GM18873 (cell line): ENCODE results near the gene KMT5C.
"Not testable (repeated sequence)": the region's sequence is repeated elsewhere in the genome, so short reads cannot be mapped to it uniquely, and the experiment has no call there.

Source experiments
- ATAC-seq: cut with Tn5 transposase; IDR thresholded peaks from one replicate; pipeline ENCODE4 v1.9.1; 2021; ENCODE audit warnings: mild to moderate bottlenecking, moderate library complexity, moderate number of reproducible peaks; ENCODE audit not compliant: unreplicated experiment, low FRiP score

The KMT5C gene

DNA sequence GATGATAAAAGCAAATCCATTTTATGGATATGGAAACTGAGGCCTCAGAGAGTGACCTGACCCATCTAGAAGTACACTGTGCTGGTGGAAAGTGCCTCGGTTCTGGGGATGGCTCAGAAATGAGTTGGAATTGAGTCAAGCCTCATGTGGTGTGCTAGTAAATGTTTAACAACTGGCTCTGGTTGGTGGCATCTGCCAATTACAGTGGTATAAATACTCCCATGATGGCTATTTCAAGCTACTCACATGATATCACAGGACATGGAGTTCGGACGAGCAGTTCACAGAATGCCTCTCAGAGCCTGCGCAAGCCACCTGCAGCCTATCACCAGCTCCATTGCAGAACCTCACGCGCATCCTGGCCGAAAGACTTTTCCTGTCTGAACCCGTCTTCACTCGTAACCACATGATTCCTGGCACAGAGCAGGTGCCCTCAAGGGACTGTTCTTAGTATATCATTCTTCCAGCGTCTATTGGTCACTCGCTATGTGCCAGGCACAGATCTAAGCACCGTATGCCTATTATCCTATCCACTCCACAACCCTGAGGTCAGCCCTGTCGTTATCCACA is 23.6 kb upstream of the KMT5C start:
- ATAC-seq, result no peak

GRCh38 chr19:55316646-55317045 is 23.0 kb upstream of the KMT5C start:
- ATAC-seq, result no peak

DNA sequence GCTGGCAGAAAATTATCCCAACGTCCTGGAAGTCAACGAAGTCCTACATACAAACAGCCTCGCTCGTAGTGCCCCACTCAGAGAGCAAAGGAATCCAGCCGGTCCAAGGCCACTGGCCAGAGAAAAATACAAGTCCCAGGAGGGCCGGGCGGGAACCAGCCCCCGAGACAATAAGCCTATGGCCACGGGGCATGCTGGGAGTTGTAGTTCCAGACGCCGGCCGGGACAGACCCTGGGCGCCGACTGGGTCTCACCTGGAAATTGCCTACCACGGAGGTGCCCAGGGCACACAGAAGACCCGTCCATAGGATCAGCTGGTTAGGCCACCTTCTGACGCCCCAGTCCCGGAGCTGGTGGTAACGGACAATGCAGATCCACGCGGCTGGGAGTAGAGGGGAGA is 19.9 kb upstream of the KMT5C start:
- no peak for ATAC-seq

GRCh38 chr19:55320844-55321419 is 18.7 kb upstream of the KMT5C start:
- ATAC-seq, result no peak

DNA sequence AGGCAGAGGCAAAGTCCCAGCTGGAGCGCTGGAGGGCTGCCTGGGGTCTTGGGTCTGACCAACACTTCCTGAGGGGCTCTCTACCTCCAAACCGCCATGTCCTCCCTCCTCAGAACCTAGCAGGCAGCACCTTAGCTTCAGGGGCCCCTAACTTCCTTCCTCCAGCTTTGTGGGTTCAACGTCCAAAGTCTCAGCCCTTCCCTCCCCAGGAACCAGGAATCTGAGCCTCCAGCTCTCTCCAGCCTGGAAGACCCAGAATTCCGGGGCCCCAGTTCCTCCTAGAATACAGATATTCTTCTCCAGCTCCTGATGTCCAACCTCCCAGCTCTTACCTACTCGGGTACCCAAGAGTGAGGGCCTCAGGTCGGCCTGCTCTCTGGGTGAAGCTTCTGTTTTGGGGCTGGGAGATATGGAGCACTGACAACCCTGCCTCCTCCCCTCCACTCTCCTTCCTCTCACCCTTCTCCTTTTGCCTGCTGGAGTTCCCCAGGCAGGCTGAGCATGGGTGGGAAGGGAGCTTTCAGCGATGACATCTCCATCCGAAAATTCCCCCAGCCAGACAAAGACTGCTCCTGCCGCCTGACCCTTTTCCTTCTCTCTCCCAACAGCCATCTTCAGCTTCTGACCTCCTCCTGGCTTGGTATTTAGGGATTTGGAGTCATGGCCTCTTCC is 18.1 kb upstream of the KMT5C start:
- ATAC-seq, result no peak

DNA sequence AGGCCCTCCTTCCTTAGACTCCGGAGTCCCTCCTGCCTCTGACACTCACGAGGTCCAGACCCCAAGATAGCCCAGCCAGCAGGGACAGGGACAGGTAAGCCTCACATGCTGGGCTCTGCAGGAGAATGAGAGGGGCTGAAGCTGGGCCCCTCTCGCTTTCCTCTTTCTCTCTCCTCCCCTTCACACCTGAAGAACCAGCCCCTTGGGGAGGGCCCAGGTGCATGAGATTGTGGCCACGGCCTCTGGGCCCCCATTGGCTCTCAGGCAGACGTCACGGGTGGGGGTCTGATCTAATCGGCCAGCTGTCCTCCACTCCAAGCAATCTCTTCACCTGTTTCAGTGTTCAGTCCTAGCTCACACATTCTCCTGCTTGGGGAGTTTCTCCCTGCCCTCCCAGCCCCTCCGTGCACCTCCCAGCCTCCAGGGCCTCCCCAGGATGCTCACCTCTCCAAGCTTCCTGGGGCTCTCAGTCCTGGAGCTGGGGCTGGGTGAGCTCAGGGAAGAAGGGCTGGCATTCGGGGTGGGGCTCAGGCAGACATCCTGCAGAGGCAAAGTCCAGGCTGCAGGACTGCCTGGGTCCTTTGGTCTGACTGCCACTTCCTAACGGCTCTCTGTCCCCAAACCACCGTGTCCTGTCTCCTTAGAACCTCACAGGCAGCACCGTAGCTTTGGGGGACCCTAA is 17.3 kb upstream of the KMT5C start:
- no peak for ATAC-seq

GRCh38 chr19:55324662-55325061 is 15.0 kb upstream of the KMT5C start:
- no peak for ATAC-seq

DNA sequence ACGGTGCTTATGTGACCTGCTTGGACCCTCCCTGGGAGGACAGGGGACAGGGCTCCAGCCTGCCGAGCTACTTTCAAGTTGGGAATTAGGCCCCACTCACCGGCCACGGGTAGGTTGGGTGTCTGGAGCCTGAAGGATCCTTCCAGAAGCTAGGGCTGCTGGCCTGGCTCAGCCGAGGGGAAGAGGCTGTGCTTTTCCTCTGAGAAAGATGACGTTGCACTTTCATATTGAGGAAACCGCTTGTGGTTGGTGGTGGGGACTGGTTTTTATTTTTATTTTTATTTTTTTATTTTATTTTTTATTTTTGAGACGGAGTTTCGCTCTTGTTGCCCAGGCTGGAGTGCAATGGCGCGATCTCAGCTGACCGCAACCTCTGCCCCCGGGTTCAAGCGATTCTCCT is 14.5 kb upstream of the KMT5C start, which contains the start of gene TMEM150B:
Gene TMEM150B (minus strand): TSS at position 170 of the 400 bp plus-strand sequence. CDS start 4,305 bp downstream, outside the sequence.
- no peak for ATAC-seq

- ATAC-seq, result not testable (repeated sequence)
Observed at GRCh38 chr19:55328774-55329318, 10.8 kb upstream of the KMT5C start.

- not testable (repeated sequence) for ATAC-seq
Observed at GRCh38 chr19:55329791-55330190, 9.9 kb upstream of the KMT5C start.

GRCh38 chr19:55333870-55334269 is 5.8 kb upstream of the KMT5C start:
- ATAC-seq, result no peak

GRCh38 chr19:55336101-55336500 is 3.6 kb upstream of the KMT5C start:
- ATAC-seq, result no peak

DNA sequence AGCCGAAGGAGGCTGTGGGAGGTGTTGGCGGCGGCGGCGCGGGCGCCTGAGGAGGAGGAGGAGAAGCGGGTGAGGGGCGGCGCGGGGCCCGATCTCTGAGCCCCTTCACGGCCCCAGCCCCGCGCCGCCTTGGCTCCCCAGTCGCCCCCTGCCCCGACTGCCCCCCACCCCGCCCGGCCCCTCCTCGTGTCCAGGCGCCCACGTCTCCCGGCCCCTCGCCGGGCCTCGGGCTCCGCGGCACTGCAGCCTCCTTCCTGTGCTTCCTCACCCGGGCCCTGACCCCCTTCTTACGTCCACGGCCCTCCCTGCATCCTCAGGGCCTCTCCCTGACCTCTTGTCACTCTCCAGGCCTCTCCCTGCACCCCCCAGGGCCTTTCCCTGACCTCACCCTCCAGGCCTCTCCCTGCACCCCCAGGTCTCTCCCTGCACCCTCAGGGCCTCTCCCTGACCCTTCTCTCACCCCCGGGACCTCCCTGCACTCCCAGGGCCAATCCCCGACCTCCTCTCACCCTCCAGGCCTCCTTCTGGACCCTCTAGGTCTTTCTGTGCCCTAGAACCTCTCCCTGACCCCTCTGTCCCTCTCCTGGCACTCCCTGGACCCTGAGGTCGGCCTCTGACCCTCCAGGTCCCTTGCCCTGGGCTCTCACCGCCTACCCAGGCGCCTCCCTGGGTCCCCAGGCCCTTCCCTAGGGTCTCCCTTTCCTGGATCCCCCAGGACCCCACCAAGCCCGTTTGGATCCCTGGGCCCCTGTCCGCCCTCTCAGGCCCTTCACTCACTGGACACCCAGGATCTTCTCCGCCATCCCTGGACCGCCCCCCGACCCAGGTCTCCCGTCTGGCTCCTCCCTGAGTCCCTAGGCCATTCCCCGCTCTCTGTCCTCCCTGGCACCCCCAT is 460 bp downstream of the KMT5C start:
- no peak for ATAC-seq

DNA sequence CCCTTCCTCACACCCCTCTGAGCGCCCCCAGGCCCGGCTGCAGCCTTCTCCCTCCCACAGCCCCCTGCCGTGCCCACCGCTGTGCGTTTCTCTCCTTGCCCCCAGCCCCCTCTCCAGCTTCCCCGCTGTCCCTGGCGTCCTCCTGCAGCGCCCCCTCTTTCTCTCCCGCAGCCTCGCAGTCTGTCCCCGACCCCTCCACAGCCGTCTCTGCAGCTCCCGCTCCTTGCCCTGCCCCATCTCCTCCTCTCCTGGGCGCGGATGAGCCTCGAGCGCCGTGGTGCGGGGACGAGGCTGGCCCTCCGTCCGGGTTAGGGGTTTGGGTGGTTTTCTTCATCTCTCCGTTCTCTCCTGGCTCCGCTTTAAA is 1.1 kb downstream of the KMT5C start:
- ATAC-seq, result no peak

DNA sequence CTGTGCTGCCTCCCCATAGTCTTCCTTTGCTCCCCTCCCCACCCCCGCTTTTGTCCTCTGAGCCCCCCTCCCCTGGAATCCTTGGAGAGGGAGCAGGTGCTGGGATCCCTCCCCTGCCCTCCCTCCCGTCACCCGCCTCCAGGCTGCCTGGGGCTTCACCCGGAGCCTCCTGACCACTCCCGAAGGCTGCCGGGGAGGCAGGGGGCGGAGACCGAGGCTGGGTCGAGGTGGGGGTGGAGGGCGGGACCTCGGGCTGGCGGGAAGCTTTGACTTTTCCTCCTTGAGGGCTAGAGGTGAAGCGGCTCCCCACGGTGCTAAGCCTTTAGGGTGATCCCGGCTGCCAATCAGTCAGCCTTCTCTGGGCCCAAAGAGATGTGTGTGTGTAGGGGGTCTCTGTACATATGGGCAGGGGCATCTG is 1.5 kb downstream of the KMT5C start:
- no peak for ATAC-seq

DNA sequence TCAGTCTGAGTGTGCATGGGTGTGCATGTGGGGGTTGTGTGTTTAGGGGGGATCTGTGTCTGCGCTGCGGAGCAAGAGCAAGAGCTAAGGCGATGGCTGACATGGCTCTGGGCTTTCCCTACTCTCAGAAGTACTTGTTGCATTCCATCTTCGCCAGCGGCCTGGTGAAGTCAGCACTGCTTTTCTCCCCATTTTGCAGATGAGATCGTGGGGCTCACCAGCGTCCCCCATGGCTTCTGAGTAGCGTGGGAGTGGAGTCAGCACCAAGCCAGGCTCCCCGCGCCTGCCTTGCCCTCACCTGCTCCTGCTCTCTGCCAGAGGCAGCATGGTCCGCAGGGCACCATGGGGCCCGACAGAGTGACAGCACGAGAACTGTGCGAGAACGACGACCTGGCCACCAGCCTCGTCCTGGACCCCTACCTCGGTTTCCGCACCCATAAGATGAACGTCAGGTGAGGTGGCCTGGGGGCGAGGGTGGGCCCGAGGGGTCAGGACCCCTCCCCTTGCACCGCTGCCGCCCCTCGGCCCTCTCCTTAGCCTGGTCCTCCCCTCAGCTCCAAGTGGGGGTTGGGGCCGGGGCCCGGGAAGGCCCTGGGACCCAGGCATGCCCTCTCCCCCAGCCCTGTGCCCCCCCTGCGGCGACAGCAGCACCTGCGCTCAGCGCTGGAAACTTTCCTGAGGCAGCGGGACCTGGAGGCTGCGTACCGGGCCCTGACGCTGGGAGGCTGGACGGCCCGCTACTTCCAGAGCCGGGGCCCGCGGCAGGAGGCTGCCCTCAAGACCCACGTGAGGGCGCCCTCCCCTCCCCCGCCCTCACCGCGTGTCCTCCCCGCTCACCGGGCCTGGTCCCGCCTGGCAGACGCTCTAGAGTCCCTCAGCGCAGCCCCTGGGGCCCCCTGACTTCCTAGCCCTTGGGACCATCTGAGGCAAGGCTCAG is 2.2 kb downstream of the KMT5C start:
- no peak for ATAC-seq

- ATAC-seq, result no peak
Observed at GRCh38 chr19:55344444-55344843, 4.8 kb downstream of the KMT5C start.

- no peak for ATAC-seq
Observed at GRCh38 chr19:55345101-55345817, 5.6 kb downstream of the KMT5C start.
